Calu3 (cell line): ENCODE results near the gene KDSR. TPM values are rescaled to one million over a fixed set of nuclear protein-coding genes. Genes with fewer than 3 reads are reported as not detected.

Experiments
- BruUV-seq: library from RNA; stranded (reverse); fragments of 400-500 nt; replicated peaks from 2 replicates; lab custom pipeline; 2021; lab: Mats Ljungman, UMichigan
- CTCF ChIA-PET: fragments of 300-600 bp; sonication (Branson Sonifier 250); formaldehyde crosslinking; loops from one replicate; lab custom pipeline; 2022; ENCODE audit warnings: antibody characterized with exemption; lab: Charles Lee
- DNase-seq: peaks from one replicate; pipeline ENCODE4 v3.0.0; 2022
- H3K27ac Mint-ChIP-seq: one replicate; pipeline ENCODE4 v1.8.0; 2022; ENCODE audit warnings: mixed read lengths; ENCODE audit not compliant: unreplicated experiment
- H3K27me3 Mint-ChIP-seq: one replicate; pipeline ENCODE4 v1.8.0; 2022; ENCODE audit warnings: mixed read lengths; ENCODE audit not compliant: unreplicated experiment
- H3K36me3 Mint-ChIP-seq: one replicate; pipeline ENCODE4 v1.8.0; 2022; ENCODE audit warnings: mild to moderate bottlenecking, moderate library complexity, mixed read lengths; ENCODE audit not compliant: insufficient read depth, unreplicated experiment
- H3K4me1 Mint-ChIP-seq: one replicate; pipeline ENCODE4 v1.8.0; 2022; ENCODE audit warnings: mild to moderate bottlenecking, low read depth, mixed read lengths; ENCODE audit not compliant: unreplicated experiment
- H3K4me3 Mint-ChIP-seq: one replicate; pipeline ENCODE4 v1.8.0; 2022; ENCODE audit warnings: mild to moderate bottlenecking, low read depth, moderate library complexity, mixed read lengths; ENCODE audit not compliant: unreplicated experiment
- H3K9me3 Mint-ChIP-seq: one replicate; pipeline ENCODE4 v1.8.0; 2022; ENCODE audit warnings: low read depth, mixed read lengths; ENCODE audit not compliant: unreplicated experiment
- intact Hi-C: fragments of 100-400 bp; cut with micrococcal nuclease; formaldehyde crosslinking; loops from one replicate; pipeline ENCODE4 v1.10.0; 2022; ENCODE audit not compliant: unreplicated experiment
- total RNA-seq: library from RNA; stranded (reverse); gene quantifications from 2 replicates; pipeline ENCODE4 v1.2.3, GENCODE V29; 2022
- TF ChIP-seq, protein P1 (sequence below): fragments of 200-600 bp; IDR thresholded peaks from one replicate; pipeline ENCODE4 v1.8.0; 2022; ENCODE audit warnings: antibody characterized with exemption; ENCODE audit not compliant: unreplicated experiment

Gene KDSR
- total RNA-seq, 1 experiment from 2014 or later = 53.3 TPM

- H3K4me3 Mint-ChIP-seq = no peak overlapping the region
- no peak for DNase-seq
- peaks cover 5% of the 10 kb centered on the region for H3K9me3 Mint-ChIP-seq
- no peaks in the 10 kb centered on the region for H3K27me3 Mint-ChIP-seq
- H3K36me3 Mint-ChIP-seq = no peaks in the 10 kb centered on the region
- intact Hi-C loops = no loop called here
- BruUV-seq = no TSS peak
- TF ChIP-seq, protein P1, sequence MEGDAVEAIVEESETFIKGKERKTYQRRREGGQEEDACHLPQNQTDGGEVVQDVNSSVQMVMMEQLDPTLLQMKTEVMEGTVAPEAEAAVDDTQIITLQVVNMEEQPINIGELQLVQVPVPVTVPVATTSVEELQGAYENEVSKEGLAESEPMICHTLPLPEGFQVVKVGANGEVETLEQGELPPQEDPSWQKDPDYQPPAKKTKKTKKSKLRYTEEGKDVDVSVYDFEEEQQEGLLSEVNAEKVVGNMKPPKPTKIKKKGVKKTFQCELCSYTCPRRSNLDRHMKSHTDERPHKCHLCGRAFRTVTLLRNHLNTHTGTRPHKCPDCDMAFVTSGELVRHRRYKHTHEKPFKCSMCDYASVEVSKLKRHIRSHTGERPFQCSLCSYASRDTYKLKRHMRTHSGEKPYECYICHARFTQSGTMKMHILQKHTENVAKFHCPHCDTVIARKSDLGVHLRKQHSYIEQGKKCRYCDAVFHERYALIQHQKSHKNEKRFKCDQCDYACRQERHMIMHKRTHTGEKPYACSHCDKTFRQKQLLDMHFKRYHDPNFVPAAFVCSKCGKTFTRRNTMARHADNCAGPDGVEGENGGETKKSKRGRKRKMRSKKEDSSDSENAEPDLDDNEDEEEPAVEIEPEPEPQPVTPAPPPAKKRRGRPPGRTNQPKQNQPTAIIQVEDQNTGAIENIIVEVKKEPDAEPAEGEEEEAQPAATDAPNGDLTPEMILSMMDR = no peak
- H3K4me1 Mint-ChIP-seq = peaks cover 17% of the 10 kb centered on the region
- H3K27ac Mint-ChIP-seq = no peak overlapping the region
- CTCF ChIA-PET = interaction anchor here (0.6 kb wide), 1 partner anchor 831 kb away, joined by 3 read pairs; no protein-coding TSS in a partner anchor
These were observed 10.4 kb upstream of the KDSR start for GRCh38 chr18:63377275-63377980.

- intact Hi-C loops = no loop called here
- TF ChIP-seq, protein P1 = no peak
- H3K4me3 Mint-ChIP-seq = no peak overlapping the region
- H3K36me3 Mint-ChIP-seq = no peaks in the 10 kb centered on the region
- H3K4me1 Mint-ChIP-seq = peaks cover 17% of the 10 kb centered on the region
- no peak overlapping the region for H3K27ac Mint-ChIP-seq
- CTCF ChIA-PET = interaction anchor here (0.6 kb wide), 1 partner anchor 830 kb away, joined by 3 read pairs; no protein-coding TSS in a partner anchor
- DNase-seq = no peak
- H3K27me3 Mint-ChIP-seq = no peaks in the 10 kb centered on the region
- no TSS peak for BruUV-seq
- peaks cover 5% of the 10 kb centered on the region for H3K9me3 Mint-ChIP-seq
These were observed 9.5 kb upstream of the KDSR start for GRCh38 chr18:63376538-63376937.

DNA sequence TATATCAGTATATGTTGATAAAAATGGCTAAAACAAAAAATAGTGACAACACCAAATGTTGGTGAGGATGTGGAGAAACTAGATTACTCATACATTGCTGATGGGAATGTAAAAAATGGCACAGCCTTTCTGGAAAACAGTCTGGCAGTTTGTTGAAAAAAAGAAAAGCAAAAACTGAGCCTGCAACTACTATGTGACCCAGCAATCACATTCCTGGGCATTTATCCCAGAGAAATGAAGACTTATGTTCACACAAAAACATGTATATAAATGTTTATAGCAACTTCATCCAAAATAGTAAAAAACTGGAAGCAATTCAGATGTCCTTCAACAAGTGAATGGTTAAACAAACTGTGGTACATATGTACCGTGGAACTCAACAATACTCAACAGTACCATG lies 7.5 kb upstream of the KDSR start:
- Mint-ChIP-seq H3K4me1 (peaks cover 12% of the 10 kb centered on the region), H3K27me3 (no peaks in the 10 kb centered on the region), H3K4me3 (no peak overlapping the region), H3K27ac (no peak overlapping the region), H3K9me3 (peaks cover 5% of the 10 kb centered on the region), H3K36me3 (no peaks in the 10 kb centered on the region)
- intact Hi-C loops = no loop called here
- CTCF ChIA-PET = no interaction called here
- DNase-seq = no peak
- no TSS peak for BruUV-seq
- TF ChIP-seq, protein P1 = no peak

DNA sequence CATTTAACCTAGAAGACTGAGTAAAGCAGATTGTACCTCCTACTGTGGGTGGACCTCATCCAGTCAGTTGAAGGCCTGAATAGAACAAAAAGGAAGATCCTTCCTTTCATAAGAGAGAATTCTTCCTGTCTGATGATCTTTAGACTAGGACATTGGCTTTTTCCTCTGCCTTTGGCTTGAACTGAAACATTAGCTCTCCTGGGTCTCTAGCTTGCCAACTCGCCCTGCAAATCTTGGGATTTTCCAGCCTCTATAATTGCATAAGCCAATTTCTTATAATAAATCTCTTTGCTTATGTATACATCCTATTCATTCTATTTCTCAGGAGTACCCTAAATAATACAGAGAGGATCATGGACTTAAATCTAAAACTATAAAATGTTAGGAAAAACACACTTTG lies 6.2 kb upstream of the KDSR start:
- Mint-ChIP-seq H3K27ac (no peak overlapping the region), H3K27me3 (no peaks in the 10 kb centered on the region), H3K36me3 (peaks cover 9% of the 10 kb centered on the region), H3K9me3 (peaks cover 8% of the 10 kb centered on the region), H3K4me3 (no peak overlapping the region), H3K4me1 (peaks cover 7% of the 10 kb centered on the region)
- no TSS peak for BruUV-seq
- intact Hi-C loops = no loop called here
- CTCF ChIA-PET = no interaction called here
- TF ChIP-seq, protein P1 = no peak
- DNase-seq = no peak
